Left lung (tissue), 10 donors: ENCODE data around the gene ARAP1. TPM values are rescaled to one million over a fixed set of nuclear protein-coding genes. Genes with fewer than 3 reads are reported as not detected.

Source experiments
- ATAC-seq: fragments of 200-7000 bp; cut with Tn5 transposase; one replicate; pipeline ENCODE4 v1.9.1; 2020; ENCODE audit warnings: moderate library complexity
- DNase-seq, 4 donors: peaks; one replicate each; pipeline ENCODE4 v3.0.0-alpha.2; 2013 to 2020
- H3K27ac ChIP-seq, 2 donors: fragments of 200-600 bp; sonication (generic) in 1 of 2; one replicate each; pipeline versions ENCODE4 v1.5.0 to v1.8.0; 2020 to 2021
- H3K27me3 ChIP-seq, 2 donors: fragments of 200-600 bp; sonication (generic) in 1 of 2; one replicate each; pipeline versions ENCODE4 v1.5.0 to v1.8.0; 2020 to 2021
- H3K36me3 ChIP-seq, 2 donors: fragments of 200-600 bp; sonication (generic) in 1 of 2; one replicate each; pipeline versions ENCODE4 v1.5.0 to v1.8.0; 2020 to 2021
- H3K4me1 ChIP-seq, 2 donors: fragments of 200-600 bp; one replicate each; pipeline ENCODE4 v1.8.0; 2021
- H3K4me3 ChIP-seq, 2 donors: fragments of 200-600 bp; sonication (generic) in 1 of 2; one replicate each; pipeline versions ENCODE4 v1.5.0 to v1.8.0; 2020 to 2021; ENCODE audit warnings: mild to moderate bottlenecking in 1 of 2
- H3K9me3 ChIP-seq, 2 donors: fragments of 200-600 bp; sonication (generic) in 1 of 2; one replicate each; pipeline versions ENCODE4 v1.5.0 to v1.8.0; 2020 to 2021
- intact Hi-C, 2 donors: fragments of 100-400 bp; cut with DNase I; formaldehyde crosslinking; loops; one replicate each; pipeline versions ENCODE4 v1.11.2 to v1.14.2; 2022
- polyA plus RNA-seq, 6 donors: library from polyadenylated mRNA; unstranded; fragments of 120-200 nt; gene quantifications; one replicate each; pipeline ENCODE4 v1.2.1, GENCODE V29; 2013; ENCODE audit not compliant: insufficient read length in 6 of 6
- total RNA-seq, 2 donors: library from RNA; stranded (reverse); fragmentation: NEBNext Ultra II Directional; extraction: Animal tissue kit (Norgen Biotek cat#: 25700); gene quantifications; one replicate each; pipeline ENCODE4 v1.2.1, GENCODE V29; 2021
- TF ChIP-seq, protein P1 (sequence below), 2 donors: fragments of 200-600 bp; sonication (generic) in 1 of 2; IDR thresholded peaks; one replicate each; pipeline versions ENCODE4 v1.5.0 to v1.8.0; 2021; ENCODE audit warnings: antibody characterized with exemption in 2 of 2
- donor health status: DM: no; HTN: yes; CAD: no.
- donor health status: DM: no; HTN: no; CAD: no.

Gene ARAP1
- total and polyA plus RNA-seq, 8 donors: 80.0 to 222 (median 97.7) TPM

DNA sequence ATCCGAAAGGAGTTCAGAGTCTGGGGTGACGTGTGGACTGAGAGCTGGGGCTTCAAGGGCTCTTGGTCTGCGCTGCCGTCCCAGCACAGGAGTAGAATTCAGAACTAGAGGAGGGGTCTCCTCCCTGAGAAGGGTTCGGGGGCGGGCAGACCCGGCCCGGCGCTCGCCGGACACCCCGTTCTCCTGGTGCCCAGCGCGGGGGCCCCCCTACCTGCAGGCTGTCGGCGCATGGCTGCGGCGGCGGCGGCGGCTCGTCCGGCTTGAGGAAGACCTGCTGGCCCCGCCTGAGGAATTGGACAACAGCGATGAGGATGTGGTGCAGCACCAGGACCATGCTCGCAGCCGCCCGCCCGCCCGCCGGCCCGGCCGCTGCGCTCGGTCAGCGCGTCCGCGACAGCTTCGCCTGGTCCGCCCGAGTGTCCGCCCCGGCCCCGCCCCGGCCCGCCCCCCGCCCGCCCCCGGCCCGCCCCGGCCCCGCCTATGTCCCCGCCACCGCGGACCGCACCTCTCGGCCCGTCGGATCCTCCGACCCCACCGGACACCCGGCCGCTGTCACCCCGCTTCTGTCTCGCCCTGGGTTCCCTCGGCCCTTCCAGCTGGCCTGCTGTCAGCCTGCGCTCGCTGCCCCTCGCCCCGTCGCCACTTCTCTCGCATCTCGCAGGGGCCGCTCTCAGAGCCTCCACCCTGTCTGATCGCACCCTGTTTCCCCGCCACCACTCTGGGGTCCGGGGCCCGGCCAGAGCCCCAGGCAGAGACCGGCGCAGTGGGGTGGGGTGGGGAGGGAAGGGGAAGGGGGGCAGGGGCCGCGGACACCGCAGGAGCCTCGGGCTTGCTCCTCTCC lies 109.9 kb downstream of the ARAP1 start:
- Histone ChIP-seq H3K36me3 (no peaks in the 10 kb centered on the region), H3K27ac (no peak overlapping the region), H3K4me3 (peak overlapping the region; percentile 33 to 42), H3K4me1 (peaks cover 7 to 21% of the 10 kb centered on the region in 2 donors), H3K9me3 (no peaks in the 10 kb centered on the region), H3K27me3 (peaks cover 11 to 68% of the 10 kb centered on the region in 2 donors)
- TF ChIP-seq, protein P1, sequence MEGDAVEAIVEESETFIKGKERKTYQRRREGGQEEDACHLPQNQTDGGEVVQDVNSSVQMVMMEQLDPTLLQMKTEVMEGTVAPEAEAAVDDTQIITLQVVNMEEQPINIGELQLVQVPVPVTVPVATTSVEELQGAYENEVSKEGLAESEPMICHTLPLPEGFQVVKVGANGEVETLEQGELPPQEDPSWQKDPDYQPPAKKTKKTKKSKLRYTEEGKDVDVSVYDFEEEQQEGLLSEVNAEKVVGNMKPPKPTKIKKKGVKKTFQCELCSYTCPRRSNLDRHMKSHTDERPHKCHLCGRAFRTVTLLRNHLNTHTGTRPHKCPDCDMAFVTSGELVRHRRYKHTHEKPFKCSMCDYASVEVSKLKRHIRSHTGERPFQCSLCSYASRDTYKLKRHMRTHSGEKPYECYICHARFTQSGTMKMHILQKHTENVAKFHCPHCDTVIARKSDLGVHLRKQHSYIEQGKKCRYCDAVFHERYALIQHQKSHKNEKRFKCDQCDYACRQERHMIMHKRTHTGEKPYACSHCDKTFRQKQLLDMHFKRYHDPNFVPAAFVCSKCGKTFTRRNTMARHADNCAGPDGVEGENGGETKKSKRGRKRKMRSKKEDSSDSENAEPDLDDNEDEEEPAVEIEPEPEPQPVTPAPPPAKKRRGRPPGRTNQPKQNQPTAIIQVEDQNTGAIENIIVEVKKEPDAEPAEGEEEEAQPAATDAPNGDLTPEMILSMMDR (IDR thresholded peaks at IDR 0.05): no peak
- DNase-seq: peak in 1 of 4 donors; percentile 85
- intact Hi-C loops: loop anchor here in 1 of 2 donors (5.0 to 10.0 kb wide), 2 partner anchors 55 to 167 kb away; no protein-coding TSS in a partner anchor
- ATAC-seq: peak; percentile 80

DNA sequence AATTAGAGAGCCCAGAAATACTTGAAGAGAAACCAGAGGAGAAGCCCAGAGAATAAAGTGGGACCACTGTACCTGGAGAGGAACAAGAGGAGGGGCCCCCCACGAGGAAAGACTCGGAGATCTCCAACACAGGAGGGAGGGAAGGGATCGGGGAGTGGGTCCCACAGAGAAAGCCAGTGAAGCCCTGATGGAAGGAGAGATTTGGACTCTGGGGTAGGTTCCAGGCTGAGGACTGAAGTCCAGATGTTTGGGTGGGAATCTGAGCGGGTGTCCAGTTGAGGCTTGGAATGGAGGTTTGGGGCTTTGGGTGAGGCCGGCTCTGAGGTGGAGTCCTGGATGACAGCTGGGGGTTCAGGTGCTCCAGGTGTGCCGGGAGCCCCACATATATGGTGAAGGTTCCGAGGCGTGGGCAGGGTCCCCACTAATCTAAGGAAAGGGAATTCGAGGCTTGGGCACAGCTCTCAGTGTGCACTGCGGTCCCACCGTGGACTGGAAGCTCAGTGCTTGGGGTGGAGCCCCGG lies 110.6 kb downstream of the ARAP1 start:
- peak overlapping the region; percentile 24 to 42 for H3K4me3 ChIP-seq
- H3K9me3 ChIP-seq: no peaks in the 10 kb centered on the region
- H3K27me3 ChIP-seq: peaks cover 11 to 74% of the 10 kb centered on the region in 2 donors
- H3K36me3 ChIP-seq: no peaks in the 10 kb centered on the region
- ATAC-seq: no peak
- TF ChIP-seq, protein P1 (IDR thresholded peaks at IDR 0.05): no peak
- no peak overlapping the region for H3K27ac ChIP-seq
- peaks cover 7 to 21% of the 10 kb centered on the region in 2 donors for H3K4me1 ChIP-seq
- DNase-seq: no peak
- intact Hi-C loops: loop anchor here in 1 of 2 donors (5.0 to 10.0 kb wide), 2 partner anchors 54 to 167 kb away; no protein-coding TSS in a partner anchor

DNA sequence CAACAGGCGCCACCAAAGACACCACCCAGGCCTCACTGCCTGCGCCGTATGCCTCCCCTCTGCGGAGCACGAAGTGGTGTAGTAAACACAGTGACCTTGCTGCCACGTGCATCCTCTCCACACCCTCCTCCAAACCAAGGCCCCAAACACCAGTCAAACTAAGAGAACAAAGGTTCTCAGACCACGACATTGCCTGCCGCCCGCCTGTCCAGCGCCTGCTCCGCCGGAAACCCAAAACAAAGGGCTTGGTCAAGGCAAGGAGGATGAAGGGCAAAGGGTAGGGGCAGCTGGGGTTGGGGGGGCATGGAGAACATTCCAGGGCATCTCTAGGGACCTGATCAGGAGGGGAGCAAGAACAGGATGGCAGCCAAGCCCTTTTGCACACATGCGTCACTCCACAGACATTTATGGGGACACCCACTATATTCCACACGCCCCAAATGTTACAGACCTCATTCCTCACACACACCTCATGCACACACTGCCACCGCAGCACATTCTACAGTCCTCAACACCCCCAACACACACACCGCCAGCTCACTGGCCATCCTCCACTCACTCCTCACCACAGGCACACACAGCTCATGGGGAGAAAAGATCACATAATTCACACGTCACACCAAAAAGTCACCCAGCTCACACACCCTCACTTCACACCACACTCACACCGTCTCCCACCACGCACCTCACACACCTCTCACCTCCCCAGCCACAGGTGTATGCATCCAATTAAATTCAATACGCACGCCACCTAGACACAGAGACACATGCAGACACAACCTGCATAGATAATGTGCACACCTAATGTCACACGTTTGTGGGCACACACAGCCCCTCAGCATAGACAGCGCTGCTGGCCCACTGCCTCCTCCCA lies 112.5 kb downstream of the ARAP1 start:
- H3K4me3 ChIP-seq: no peak overlapping the region

DNA sequence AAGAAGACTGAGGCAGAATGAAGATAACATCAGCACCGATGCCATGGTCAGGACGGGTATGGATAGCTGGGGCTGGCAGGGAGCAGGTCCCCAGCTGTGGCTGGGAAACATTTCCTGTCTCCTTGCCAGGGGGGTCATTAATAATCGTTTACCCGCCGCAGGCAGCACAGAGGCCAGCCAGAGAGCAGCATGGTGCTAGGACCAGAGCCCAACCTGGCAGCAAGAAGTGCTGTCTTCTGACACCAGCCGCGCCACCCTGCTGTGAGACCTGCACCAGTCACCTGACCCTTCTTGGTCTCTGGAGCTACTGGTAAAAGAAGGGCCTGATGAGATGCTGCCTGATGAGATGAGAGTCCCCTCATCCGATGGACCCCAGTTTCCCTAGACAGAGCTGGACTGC lies 114.3 kb downstream of the ARAP1 start:
- Histone ChIP-seq H3K9me3 (no peaks in the 10 kb centered on the region), H3K27ac (no peak overlapping the region), H3K4me1 (peaks cover 5 to 12% of the 10 kb centered on the region in 2 donors), H3K36me3 (no peaks in the 10 kb centered on the region), H3K27me3 (peaks cover 11 to 93% of the 10 kb centered on the region in 2 donors), H3K4me3 (no peak overlapping the region)
- DNase-seq (no peak), ATAC-seq (no peak)
- intact Hi-C loops: no loop called here
- TF ChIP-seq, protein P1 (IDR thresholded peaks at IDR 0.05): no peak

More for the DNA sequence above, 112.5 kb downstream of the ARAP1 start:
- intact Hi-C loops: loop anchor here in 1 of 2 donors (5.0 to 10.0 kb wide), 2 partner anchors 52 to 165 kb away; no protein-coding TSS in a partner anchor
- H3K4me1 ChIP-seq: peaks cover 7 to 21% of the 10 kb centered on the region in 2 donors
- H3K27ac ChIP-seq: no peak overlapping the region
- no peaks in the 10 kb centered on the region for H3K9me3 ChIP-seq
- TF ChIP-seq, protein P1 (IDR thresholded peaks at IDR 0.05): no peak
- no peaks in the 10 kb centered on the region for H3K36me3 ChIP-seq
- ATAC-seq (no peak), DNase-seq (no peak)
- peaks cover 11 to 93% of the 10 kb centered on the region in 2 donors for H3K27me3 ChIP-seq
